Aorta (tissue), 5 donors: ENCODE data around the gene HDAC2. TPM values are rescaled to one million over a fixed set of nuclear protein-coding genes. Genes with fewer than 3 reads are reported as not detected.

Experiments used
- ATAC-seq: fragments of 200-7000 bp; cut with Tn5 transposase; one replicate; pipeline ENCODE4 v1.9.1; 2022; ENCODE audit warnings: moderate library complexity; ENCODE audit not compliant: low FRiP score
- DNase-seq, 2 donors: peaks; one replicate each; pipeline ENCODE4 v3.0.0-alpha.2; 2020
- H3K27ac ChIP-seq, 2 donors: one replicate each; pipeline ENCODE4 v1.5.1; 2013; ENCODE audit warnings: low read length in 2 of 2, mild to moderate bottlenecking in 2 of 2, moderate library complexity in 2 of 2, control low read depth in 1 of 2, inconsistent platforms in 1 of 2, low read depth in 1 of 2
- H3K27me3 ChIP-seq, 2 donors: one replicate each; pipeline ENCODE4 v1.6.1; 2013; ENCODE audit warnings: control low read depth in 1 of 2, low read length in 1 of 2, mild to moderate bottlenecking in 1 of 2, moderate library complexity in 1 of 2; ENCODE audit not compliant: insufficient read depth in 2 of 2, control insufficient read depth in 1 of 2
- H3K36me3 ChIP-seq, 2 donors: one replicate each; pipeline ENCODE4 v1.6.1; 2013; ENCODE audit warnings: control low read depth in 1 of 2, low read length in 1 of 2, mild to moderate bottlenecking in 1 of 2; ENCODE audit not compliant: insufficient read depth in 2 of 2, control insufficient read depth in 1 of 2
- H3K4me1 ChIP-seq, 2 donors: one replicate each; pipeline ENCODE4 v1.6.1; 2013; ENCODE audit warnings: low read length in 2 of 2, control low read depth in 1 of 2, mild to moderate bottlenecking in 1 of 2, moderate library complexity in 1 of 2; ENCODE audit not compliant: insufficient read depth in 2 of 2, control insufficient read depth in 1 of 2
- H3K4me3 ChIP-seq, 2 donors: one replicate each; pipeline ENCODE4 v1.5.1; 2013; ENCODE audit warnings: low read length in 2 of 2, control low read depth in 1 of 2, mild to moderate bottlenecking in 1 of 2
- H3K9me3 ChIP-seq: one replicate; pipeline ENCODE4 v1.6.1; 2013; ENCODE audit warnings: mild to moderate bottlenecking, low read length; ENCODE audit not compliant: control insufficient read depth
- WGBS, 2 donors: extraction: QIAGEN DNeasy Blood & Tissue Kit; methylation state at CpG; one replicate each; pipeline ENCODE4 v1.1.7; 2013; 5-methylcytosine and 5-hydroxymethylcytosine counted together
- intact Hi-C, 2 donors: fragments of 100-400 bp; cut with DNase I; formaldehyde crosslinking; loops; one replicate each; pipeline versions ENCODE4 v1.14.2 to v1.15.0; 2022
- polyA plus RNA-seq, 2 donors: library from polyadenylated mRNA; stranded (reverse); fragments of 200-250 nt; gene quantifications; one replicate each; pipeline ENCODE4 v1.2.3, GENCODE V29; 2013
- total RNA-seq, 2 donors: library from RNA; stranded (reverse); fragmentation: NEBNext Ultra II Directional; extraction: Animal tissue kit (Norgen Biotek cat#: 25700); gene quantifications; one replicate each; pipeline ENCODE4 v1.2.1, GENCODE V29; 2021
- donor health status: healthy with polysubstance abuse.
- donor health status: Bipolar disorder and iron deficiency.
- donor health status: DM: no; HTN: no; CAD: no.
- donor health status: DM: no; HTN: no; CAD: no.
- donor health status: DM: yes; HTN: yes; CAD: no.

HDAC2 gene
- total and polyA plus RNA-seq, 4 donors: 42.3 to 61.5 (median 55.8) TPM

GRCh38 chr6:113968472-113968871 lies 2.5 kb downstream of the HDAC2 start:
- Histone ChIP-seq H3K4me3 (no peak overlapping the region), H3K36me3 (no peaks in the 10 kb centered on the region), H3K9me3 (no peaks in the 10 kb centered on the region), H3K27ac (no peak overlapping the region), H3K4me1 (no peaks in the 10 kb centered on the region), H3K27me3 (no peaks in the 10 kb centered on the region)
- intact Hi-C loops: no loop called here
- DNase-seq: no peak
- no peak for ATAC-seq
- 63 to 66% methylated on average over 6 of the region's 6 CpGs for WGBS, 2 donors

GRCh38 chr6:113967777-113968176 lies 3.2 kb downstream of the HDAC2 start:
- H3K27me3 ChIP-seq: no peaks in the 10 kb centered on the region
- H3K27ac ChIP-seq: no peak overlapping the region
- no peak overlapping the region for H3K4me3 ChIP-seq
- ATAC-seq (no peak), DNase-seq (no peak)
- H3K36me3 ChIP-seq: no peaks in the 10 kb centered on the region
- no peaks in the 10 kb centered on the region for H3K4me1 ChIP-seq
- WGBS, 2 donors: 42 to 45% methylated on average over 3 of the region's 3 CpGs
- no peaks in the 10 kb centered on the region for H3K9me3 ChIP-seq
- intact Hi-C loops: no loop called here

- ATAC-seq: no peak
- no peak for DNase-seq
- H3K27me3 ChIP-seq: no peaks in the 10 kb centered on the region
- no peaks in the 10 kb centered on the region for H3K9me3 ChIP-seq
- intact Hi-C loops: no loop called here
- 57 to 70% methylated on average over 2 of the region's 2 CpGs for WGBS, 2 donors
- H3K27ac ChIP-seq: no peak overlapping the region
- H3K36me3 ChIP-seq: no peaks in the 10 kb centered on the region
- H3K4me3 ChIP-seq: no peak overlapping the region
- no peaks in the 10 kb centered on the region for H3K4me1 ChIP-seq
Measured at GRCh38 chr6:113960795-113961194, 10.2 kb downstream of the HDAC2 start.

- WGBS, 2 donors: 36 to 50% methylated on average over 1 of the region's 1 CpG
- no peaks in the 10 kb centered on the region for H3K36me3 ChIP-seq
- H3K27me3 ChIP-seq: no peaks in the 10 kb centered on the region
- DNase-seq (no peak), ATAC-seq (no peak)
- no peak overlapping the region for H3K27ac ChIP-seq
- no peaks in the 10 kb centered on the region for H3K4me1 ChIP-seq
- intact Hi-C loops: no loop called here
- H3K4me3 ChIP-seq: no peak overlapping the region
- H3K9me3 ChIP-seq: no peaks in the 10 kb centered on the region
Measured at GRCh38 chr6:113959235-113959634, 11.7 kb downstream of the HDAC2 start.

GRCh38 chr6:113954653-113955052 lies 16.3 kb downstream of the HDAC2 start:
- no peaks in the 10 kb centered on the region for H3K27me3 ChIP-seq
- 84 to 96% methylated on average over 1 of the region's 1 CpG for WGBS, 2 donors
- H3K4me3 ChIP-seq: no peak overlapping the region
- no peaks in the 10 kb centered on the region for H3K4me1 ChIP-seq
- ATAC-seq (no peak), DNase-seq (no peak)
- no peaks in the 10 kb centered on the region for H3K9me3 ChIP-seq
- intact Hi-C loops: no loop called here
- no peak overlapping the region for H3K27ac ChIP-seq
- H3K36me3 ChIP-seq: no peaks in the 10 kb centered on the region

GRCh38 chr6:113953346-113953745 lies 17.6 kb downstream of the HDAC2 start:
- H3K4me3 ChIP-seq: no peak overlapping the region
- ATAC-seq: no peak
- no peak overlapping the region for H3K27ac ChIP-seq
- H3K36me3 ChIP-seq: no peaks in the 10 kb centered on the region
- H3K27me3 ChIP-seq: no peaks in the 10 kb centered on the region
- intact Hi-C loops: no loop called here
- no peaks in the 10 kb centered on the region for H3K4me1 ChIP-seq
- H3K9me3 ChIP-seq: no peaks in the 10 kb centered on the region
- DNase-seq: no peak

GRCh38 chr6:113949499-113949898 lies 21.4 kb downstream of the HDAC2 start:
- no peaks in the 10 kb centered on the region for H3K9me3 ChIP-seq
- no peak overlapping the region for H3K27ac ChIP-seq
- intact Hi-C loops: no loop called here
- no peaks in the 10 kb centered on the region for H3K27me3 ChIP-seq
- no peak overlapping the region for H3K4me3 ChIP-seq
- H3K4me1 ChIP-seq: no peaks in the 10 kb centered on the region
- ATAC-seq: no peak
- 82 to 87% methylated on average over 8 of the region's 8 CpGs for WGBS, 2 donors
- H3K36me3 ChIP-seq: no peaks in the 10 kb centered on the region
- no peak for DNase-seq

GRCh38 chr6:113944701-113945100 lies 26.2 kb downstream of the HDAC2 start:
- intact Hi-C loops: no loop called here
- H3K36me3 ChIP-seq: peaks cover 0 to 2% of the 10 kb centered on the region in 2 donors
- H3K27me3 ChIP-seq: no peaks in the 10 kb centered on the region
- ATAC-seq (no peak), DNase-seq (no peak)
- no peak overlapping the region for H3K4me3 ChIP-seq
- H3K27ac ChIP-seq: no peak overlapping the region
- H3K9me3 ChIP-seq: no peaks in the 10 kb centered on the region
- 89 to 93% methylated on average over 2 of the region's 2 CpGs for WGBS, 2 donors
- no peaks in the 10 kb centered on the region for H3K4me1 ChIP-seq

GRCh38 chr6:113939825-113940224 lies 31.1 kb downstream of the HDAC2 start:
- no peak overlapping the region for H3K4me3 ChIP-seq
- peaks cover 0 to 2% of the 10 kb centered on the region in 2 donors for H3K36me3 ChIP-seq
- no peaks in the 10 kb centered on the region for H3K9me3 ChIP-seq
- no peak overlapping the region for H3K27ac ChIP-seq
- intact Hi-C loops: no loop called here
- H3K4me1 ChIP-seq: no peaks in the 10 kb centered on the region
- DNase-seq: no peak
- no peak for ATAC-seq
- H3K27me3 ChIP-seq: no peaks in the 10 kb centered on the region
